ENCODE data around the gene ATRX.

- no peak for TF ChIP-seq POLR2A (IDR thresholded peaks at IDR 0.05)
- TF ChIP-seq CTCF (IDR thresholded peaks at IDR 0.05 in 4 of 5, conservative IDR thresholded peaks at IDR 0.05 in 1 of 5), result no peak
Measured at GRCh38 chrX:77572322-77572721, 213.7 kb downstream of the ATRX start.

Data from gastrocnemius medialis (tissue), 4 donors.